H9 (cell line): ENCODE data around the gene BIK. TPM values are rescaled to one million over a fixed set of nuclear protein-coding genes. Genes with fewer than 3 reads are reported as not detected.

ENCODE experiments used
- DNase-seq: peaks from one replicate; pipeline ENCODE4 v3.0.0-alpha.2; 2017
- H2AFZ ChIP-seq: one replicate; pipeline ENCODE4 v1.6.1; 2013; ENCODE audit warnings: mild to moderate bottlenecking, low read length, control low read depth, moderate library complexity
- H2AK5ac ChIP-seq: 2 replicates; pipeline ENCODE4 v1.6.1; 2013; ENCODE audit warnings: low read length, control low read depth, mixed read lengths; ENCODE audit not compliant: insufficient read length
- H2BK120ac ChIP-seq: one replicate; pipeline ENCODE4 v1.6.1; 2013; ENCODE audit warnings: low read depth, mild to moderate bottlenecking, low read length, control low read depth, inconsistent platforms; ENCODE audit not compliant: poor library complexity, severe bottlenecking
- H2BK12ac ChIP-seq: 2 replicates; pipeline ENCODE4 v1.6.1; 2013; ENCODE audit warnings: low read length, control low read depth, mixed read lengths, low read depth; ENCODE audit not compliant: insufficient read length
- H2BK15ac ChIP-seq: 2 replicates; pipeline ENCODE4 v1.6.1; 2013; ENCODE audit warnings: low read depth, low read length, control low read depth
- H2BK20ac ChIP-seq: one replicate; pipeline ENCODE4 v1.6.1; 2013; ENCODE audit warnings: low read depth, mild to moderate bottlenecking, low read length, control low read depth, inconsistent platforms; ENCODE audit not compliant: poor library complexity, severe bottlenecking
- H2BK5ac ChIP-seq: 2 replicates; pipeline ENCODE4 v1.6.1; 2013; ENCODE audit warnings: low read length, control low read depth, mixed read lengths; ENCODE audit not compliant: insufficient read length
- H3K14ac ChIP-seq: 2 replicates; pipeline ENCODE4 v1.6.1; 2013; ENCODE audit warnings: low read length, control low read depth; ENCODE audit not compliant: insufficient read depth
- H3K18ac ChIP-seq: 2 replicates; pipeline ENCODE4 v1.6.1; 2013; ENCODE audit warnings: low read depth, mild to moderate bottlenecking, mixed read lengths, low read length, control low read depth; ENCODE audit not compliant: insufficient read length
- H3K23ac ChIP-seq: 2 replicates; pipeline ENCODE4 v1.6.1; 2013; ENCODE audit warnings: low read length, control low read depth, mixed read lengths, low read depth; ENCODE audit not compliant: insufficient read length
- H3K23me2 ChIP-seq: 2 replicates; pipeline ENCODE4 v1.6.1; 2013; ENCODE audit warnings: low read depth, mild to moderate bottlenecking, mixed read lengths, low read length, control low read depth; ENCODE audit not compliant: insufficient read length, poor library complexity, severe bottlenecking
- H3K27ac ChIP-seq: 2 replicates; pipeline ENCODE4 v1.5.1; 2013; ENCODE audit warnings: low read length, control low read depth, mixed read lengths, low read depth; ENCODE audit not compliant: insufficient read length
- H3K27me3 ChIP-seq: 2 replicates; pipeline ENCODE4 v1.6.1; 2013; ENCODE audit warnings: low read length, control low read depth, inconsistent platforms; ENCODE audit not compliant: insufficient read depth
- H3K4ac ChIP-seq: 2 replicates; pipeline ENCODE4 v1.6.1; 2013; ENCODE audit warnings: low read depth, mild to moderate bottlenecking, control low read depth, inconsistent platforms, low read length, moderate library complexity
- H3K4me1 ChIP-seq: 2 replicates; pipeline ENCODE4 v1.6.1; 2013; ENCODE audit warnings: low read length, control low read depth, inconsistent platforms; ENCODE audit not compliant: insufficient read depth
- H3K4me2 ChIP-seq: 2 replicates; pipeline ENCODE4 v1.6.1; 2013; ENCODE audit warnings: low read length, control low read depth, mixed read lengths; ENCODE audit not compliant: insufficient read length, insufficient read depth
- H3K56ac ChIP-seq: 2 replicates; pipeline ENCODE4 v1.6.1; 2013; ENCODE audit warnings: low read depth, mild to moderate bottlenecking, mixed read lengths, low read length, control low read depth; ENCODE audit not compliant: insufficient read length
- H3K79me1 ChIP-seq: 2 replicates; pipeline ENCODE4 v1.6.1; 2013; ENCODE audit warnings: low read depth, mild to moderate bottlenecking, moderate library complexity, low read length, control low read depth, inconsistent platforms; ENCODE audit not compliant: insufficient read depth, poor library complexity, severe bottlenecking
- H3K79me2 ChIP-seq: 2 replicates; pipeline ENCODE4 v1.6.1; 2013; ENCODE audit warnings: low read length, control low read depth, inconsistent platforms; ENCODE audit not compliant: insufficient read depth
- H3K9ac ChIP-seq: 2 replicates; pipeline ENCODE4 v1.6.1; 2013; ENCODE audit warnings: low read length, control low read depth, mixed read lengths; ENCODE audit not compliant: insufficient read length; ENCODE audit errors: extremely low read depth
- H3K9me3 ChIP-seq: one replicate; pipeline ENCODE4 v1.6.1; 2013; ENCODE audit warnings: low read depth, low read length, inconsistent platforms; ENCODE audit not compliant: control insufficient read depth
- H3T11ph ChIP-seq: one replicate; pipeline ENCODE4 v1.6.1; 2013; ENCODE audit warnings: mild to moderate bottlenecking, low read length, control low read depth, inconsistent platforms
- H4K20me1 ChIP-seq: one replicate; pipeline ENCODE4 v1.6.1; 2013; ENCODE audit not compliant: control insufficient read depth, insufficient read length, insufficient read depth
- H4K5ac ChIP-seq: 2 replicates; pipeline ENCODE4 v1.6.1; 2013; ENCODE audit warnings: low read depth, mild to moderate bottlenecking, mixed read lengths, low read length, control low read depth; ENCODE audit not compliant: insufficient read length
- H4K8ac ChIP-seq: replicated peaks from 2 replicates; pipeline ENCODE4 v1.6.1; 2013; ENCODE audit warnings: low read length, control low read depth, mixed read lengths, low read depth; ENCODE audit not compliant: insufficient read length
- H4K91ac ChIP-seq: 2 replicates; pipeline ENCODE4 v1.6.1; 2013; ENCODE audit warnings: low read depth, mild to moderate bottlenecking, moderate library complexity, mixed read lengths, low read length, control low read depth; ENCODE audit not compliant: insufficient read length
- H3K27ac Mint-ChIP-seq, 3 experiments: 2 replicates in 2 of 3; 3 replicates in 1 of 3; pipeline ENCODE4 v1.8.0; 2020 to 2021; ENCODE audit warnings: mixed read lengths in 3 of 3, mild to moderate bottlenecking in 1 of 3, moderate library complexity in 1 of 3
- H3K27me3 Mint-ChIP-seq: 2 replicates; pipeline ENCODE4 v1.8.0; 2021; ENCODE audit warnings: low read depth, mild to moderate bottlenecking, moderate library complexity, mixed read lengths
- H3K36me3 Mint-ChIP-seq, 3 experiments: 2 replicates in 2 of 3; 3 replicates in 1 of 3; pipeline ENCODE4 v1.8.0; 2020 to 2021; ENCODE audit warnings: low read depth in 3 of 3, mixed read lengths in 3 of 3; ENCODE audit not compliant: insufficient read depth in 1 of 3
- H3K4me1 Mint-ChIP-seq, 2 experiments: 2 replicates each; pipeline ENCODE4 v1.8.0; 2020; ENCODE audit warnings: mixed read lengths in 2 of 2
- H3K4me3 Mint-ChIP-seq, 2 experiments: 2 replicates in 1 of 2; 3 replicates in 1 of 2; pipeline ENCODE4 v1.8.0; 2020 to 2021; ENCODE audit warnings: mild to moderate bottlenecking in 2 of 2, mixed read lengths in 2 of 2, moderate library complexity in 1 of 2
- H3K9me3 Mint-ChIP-seq, 2 experiments: 2 replicates in 1 of 2; 3 replicates in 1 of 2; pipeline ENCODE4 v1.8.0; 2020; ENCODE audit warnings: mild to moderate bottlenecking in 2 of 2, mixed read lengths in 2 of 2, moderate library complexity in 1 of 2
- WGBS: extraction: QIAGEN DNeasy Blood & Tissue Kit; methylation state at CpG from one replicate; pipeline ENCODE4 v1.1.7; 2013; ENCODE audit warnings: missing lambda C conversion rate, low lambda C conversion rate, mixed read lengths; ENCODE audit not compliant: insufficient read length; ENCODE audit errors: extremely low coverage; 5-methylcytosine and 5-hydroxymethylcytosine counted together
- total RNA-seq: library from RNA; stranded (reverse); gene quantifications from 2 replicates; pipeline ENCODE4 v1.2.1, GENCODE V29; 2021
- TF ChIP-seq, protein P1 (sequence below): fragments of 200-600 bp; sonication (generic); conservative IDR thresholded peaks from 3 replicates; pipeline ENCODE4 v1.8.0; 2021; ENCODE audit warnings: antibody characterized with exemption, mild to moderate bottlenecking

The BIK gene
- total RNA-seq, 1 experiment from 2014 or later = 8.3 TPM

DNA sequence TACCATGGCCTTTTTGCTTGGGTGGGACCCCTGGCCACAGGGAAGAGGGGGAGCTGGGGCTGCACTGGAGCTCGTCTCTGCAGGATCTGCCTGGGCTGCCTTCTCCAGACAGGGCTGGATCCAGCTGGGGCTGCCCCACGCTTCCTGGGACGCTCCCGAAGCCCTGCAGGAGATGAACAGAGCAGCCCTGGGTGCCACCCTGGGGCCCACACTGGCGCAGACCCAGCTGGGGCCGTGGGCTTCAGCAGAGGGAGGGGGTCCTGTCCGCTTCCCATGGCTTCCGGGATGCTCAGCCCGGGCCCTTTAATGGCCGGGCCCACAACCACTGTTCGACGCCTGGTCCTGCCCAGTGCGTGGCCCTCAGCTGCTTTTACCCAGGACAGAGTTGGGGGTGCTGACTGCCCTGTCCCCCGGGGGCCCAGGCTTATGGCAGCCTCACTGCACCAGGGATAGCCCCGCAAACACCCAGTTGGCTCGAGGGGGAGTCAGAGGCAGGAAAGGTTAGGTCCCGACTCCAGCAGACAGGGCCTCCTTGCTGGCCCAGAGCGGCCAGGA, 52.8 kb downstream of the BIK start:
- H3K23me2 ChIP-seq = no peaks in the 10 kb centered on the region
- no peak overlapping the region for H3K18ac ChIP-seq
- H4K20me1 ChIP-seq = no peaks in the 10 kb centered on the region
- no peak overlapping the region for H3K4me2 ChIP-seq
- H3K27ac ChIP-seq = no peak overlapping the region
- Mint-ChIP-seq H3K27me3 (no peaks in the 10 kb centered on the region; the same call in none of the 2 replicates), H3K4me1 (peaks cover 0 to 8% of the 10 kb centered on the region in 2 experiments; a peak in 2 of 4 replicates), H3K27ac (no peak overlapping the region), H3K4me3 (no peak overlapping the region), H3K36me3 (peaks cover 4 to 21% (median 10%) of the 10 kb centered on the region in 3 experiments; a peak in 6 of 7 replicates), H3K9me3 (no peaks in the 10 kb centered on the region)
- H3K79me2 ChIP-seq = no peaks in the 10 kb centered on the region
- H3K56ac ChIP-seq = no peak overlapping the region
- H3K27me3 ChIP-seq = no peaks in the 10 kb centered on the region
- no peak overlapping the region for H2BK5ac ChIP-seq
- no peak overlapping the region for H4K5ac ChIP-seq
- no peak overlapping the region for H2BK15ac ChIP-seq
- TF ChIP-seq, protein P1, sequence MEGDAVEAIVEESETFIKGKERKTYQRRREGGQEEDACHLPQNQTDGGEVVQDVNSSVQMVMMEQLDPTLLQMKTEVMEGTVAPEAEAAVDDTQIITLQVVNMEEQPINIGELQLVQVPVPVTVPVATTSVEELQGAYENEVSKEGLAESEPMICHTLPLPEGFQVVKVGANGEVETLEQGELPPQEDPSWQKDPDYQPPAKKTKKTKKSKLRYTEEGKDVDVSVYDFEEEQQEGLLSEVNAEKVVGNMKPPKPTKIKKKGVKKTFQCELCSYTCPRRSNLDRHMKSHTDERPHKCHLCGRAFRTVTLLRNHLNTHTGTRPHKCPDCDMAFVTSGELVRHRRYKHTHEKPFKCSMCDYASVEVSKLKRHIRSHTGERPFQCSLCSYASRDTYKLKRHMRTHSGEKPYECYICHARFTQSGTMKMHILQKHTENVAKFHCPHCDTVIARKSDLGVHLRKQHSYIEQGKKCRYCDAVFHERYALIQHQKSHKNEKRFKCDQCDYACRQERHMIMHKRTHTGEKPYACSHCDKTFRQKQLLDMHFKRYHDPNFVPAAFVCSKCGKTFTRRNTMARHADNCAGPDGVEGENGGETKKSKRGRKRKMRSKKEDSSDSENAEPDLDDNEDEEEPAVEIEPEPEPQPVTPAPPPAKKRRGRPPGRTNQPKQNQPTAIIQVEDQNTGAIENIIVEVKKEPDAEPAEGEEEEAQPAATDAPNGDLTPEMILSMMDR = no peak
- no peak overlapping the region for H2AK5ac ChIP-seq
- no peak overlapping the region for H4K91ac ChIP-seq
- no peaks in the 10 kb centered on the region for H3K4me1 ChIP-seq
- H3K9ac ChIP-seq = no peak overlapping the region
- H3K9me3 ChIP-seq = no peaks in the 10 kb centered on the region
- no peak overlapping the region; the same call in 1 of the 2 replicates for H3K14ac ChIP-seq
- no peak overlapping the region for H3K4ac ChIP-seq
- H2AFZ ChIP-seq = no peak overlapping the region
- no peak overlapping the region for H2BK12ac ChIP-seq
- H3T11ph ChIP-seq = no peak overlapping the region
- no peak overlapping the region for H2BK120ac ChIP-seq
- H3K79me1 ChIP-seq = no peaks in the 10 kb centered on the region
- H3K23ac ChIP-seq = no peak overlapping the region
- H4K8ac ChIP-seq = no peak overlapping the region
- no peak for DNase-seq
- WGBS = no CpG with 5 or more reads among the region's 18 CpGs
- no peak overlapping the region for H2BK20ac ChIP-seq
